ENCODE results near the gene MOSPD2.

GRCh38 chrX:14932136-14932535 is 58.9 kb downstream of the MOSPD2 start:
- TF ChIP-seq CTCF (IDR thresholded peaks at IDR 0.05 in 2 of 3, conservative IDR thresholded peaks at IDR 0.05 in 1 of 3; ENCODE audit: control insufficient read depth in 2 of 3, extremely low read depth in 1 of 3, insufficient read depth in 1 of 3, low read depth in 3 of 3, low read length in 3 of 3), result no peak
- no peak for TF ChIP-seq USF2 (IDR thresholded peaks at IDR 0.05; ENCODE audit: borderline replicate concordance, low read depth, low read length)
- TF ChIP-seq FOXM1 (IDR thresholded peaks at IDR 0.05; ENCODE audit: low read depth, low read length), result no peak
- TF ChIP-seq RCOR1 (conservative IDR thresholded peaks at IDR 0.05; ENCODE audit: low read depth, low read length), result no peak
- no peak for TF ChIP-seq RAD21 (IDR thresholded peaks at IDR 0.05; ENCODE audit: insufficient read depth, low read depth, low read length)
- no peak for TF ChIP-seq POLR2AphosphoS5 (IDR thresholded peaks at IDR 0.05; ENCODE audit: low read length)
